ENCODE data around the gene USP34.
"Not testable (repeated sequence)": the region's sequence is repeated elsewhere in the genome, so short reads cannot be mapped to it uniquely, and the experiment has no call there.

USP34 gene

GRCh38 chr2:61247204-61247812 is 223.6 kb downstream of the USP34 start:
- peak; percentile 82 for DNase-seq (ENCODE audit: low spot score)

GRCh38 chr2:61244694-61245093 is 226.2 kb downstream of the USP34 start:
- no peak for DNase-seq (ENCODE audit: low spot score)

- no peak for DNase-seq (ENCODE audit: low spot score)
These were observed 229.6 kb downstream of the USP34 start for GRCh38 chr2:61241266-61241665.

- no peak for DNase-seq (ENCODE audit: low spot score)
These were observed 232.5 kb downstream of the USP34 start for GRCh38 chr2:61238219-61239012.

- DNase-seq (ENCODE audit: low spot score), result no peak
These were observed 235.2 kb downstream of the USP34 start for GRCh38 chr2:61235716-61236115.

GRCh38 chr2:61233581-61233980 is 237.3 kb downstream of the USP34 start:
- no peak for DNase-seq (ENCODE audit: low spot score)

GRCh38 chr2:61229936-61230335 is 241.0 kb downstream of the USP34 start:
- DNase-seq (ENCODE audit: low spot score), result no peak

- DNase-seq (ENCODE audit: low spot score), result no peak
These were observed 248.3 kb downstream of the USP34 start for GRCh38 chr2:61222567-61222966.

- DNase-seq (ENCODE audit: low spot score), result no peak
These were observed 249.1 kb downstream of the USP34 start for GRCh38 chr2:61221819-61222218.

- DNase-seq (ENCODE audit: low spot score), result no peak
These were observed 250.1 kb downstream of the USP34 start for GRCh38 chr2:61220768-61221167.

GRCh38 chr2:61218817-61219170 is 252.1 kb downstream of the USP34 start:
- no peak for DNase-seq (ENCODE audit: low spot score)

- DNase-seq (ENCODE audit: low spot score), result no peak
These were observed 252.6 kb downstream of the USP34 start for GRCh38 chr2:61218076-61218816.

GRCh38 chr2:61214171-61214570 is 256.7 kb downstream of the USP34 start:
- DNase-seq (ENCODE audit: low spot score), result no peak

GRCh38 chr2:61210332-61210981 is 260.4 kb downstream of the USP34 start:
- peak; percentile 55 for DNase-seq (ENCODE audit: low spot score)

GRCh38 chr2:61205132-61205531 is 265.8 kb downstream of the USP34 start:
- no peak for DNase-seq (ENCODE audit: low spot score)

GRCh38 chr2:61196671-61197070 is 274.2 kb downstream of the USP34 start:
- no peak for DNase-seq (ENCODE audit: low spot score)

- not testable (repeated sequence) for DNase-seq (ENCODE audit: low spot score)
These were observed 276.2 kb downstream of the USP34 start for GRCh38 chr2:61194646-61195045.

- no peak for DNase-seq (ENCODE audit: low spot score)
These were observed 277.0 kb downstream of the USP34 start for GRCh38 chr2:61193670-61194561.

- DNase-seq (ENCODE audit: low spot score), result no peak
These were observed 283.8 kb downstream of the USP34 start for GRCh38 chr2:61187085-61187484.

GRCh38 chr2:61185231-61185728 is 285.6 kb downstream of the USP34 start:
- DNase-seq (ENCODE audit: low spot score), result no peak

GRCh38 chr2:61184263-61184662 is 286.6 kb downstream of the USP34 start:
- no peak for DNase-seq (ENCODE audit: low spot score)

All from AG08395 (cell line).